NCI-H82 (cell line): ENCODE measurements around the gene RPS4Y1.

Experiments used
- DNase-seq: peaks from one replicate; lab custom pipeline; 2025; lab: John Stamatoyannopoulos, UW

The RPS4Y1 gene

GRCh38 chrY:2883561-2883960, 42.2 kb downstream of the RPS4Y1 start:
- no peak for DNase-seq

- DNase-seq: no peak
Measured at GRCh38 chrY:2885880-2886279, 44.5 kb downstream of the RPS4Y1 start.

GRCh38 chrY:2887386-2887785, 46.0 kb downstream of the RPS4Y1 start:
- no peak for DNase-seq

GRCh38 chrY:2887955-2888354, 46.6 kb downstream of the RPS4Y1 start:
- no peak for DNase-seq

- DNase-seq: no peak
Measured at GRCh38 chrY:2893471-2893870, 52.1 kb downstream of the RPS4Y1 start.

GRCh38 chrY:2896050-2896449, 54.6 kb downstream of the RPS4Y1 start:
- no peak for DNase-seq

GRCh38 chrY:2907356-2907755, 66.0 kb downstream of the RPS4Y1 start:
- DNase-seq: no peak

- no peak for DNase-seq
Measured at GRCh38 chrY:2913066-2913815, 71.8 kb downstream of the RPS4Y1 start.
